ENCODE results near the gene DDO.
"Not testable (repeated sequence)": the region's sequence is repeated elsewhere in the genome, so short reads cannot be mapped to it uniquely, and the experiment has no call there.

DDO gene, protein sequence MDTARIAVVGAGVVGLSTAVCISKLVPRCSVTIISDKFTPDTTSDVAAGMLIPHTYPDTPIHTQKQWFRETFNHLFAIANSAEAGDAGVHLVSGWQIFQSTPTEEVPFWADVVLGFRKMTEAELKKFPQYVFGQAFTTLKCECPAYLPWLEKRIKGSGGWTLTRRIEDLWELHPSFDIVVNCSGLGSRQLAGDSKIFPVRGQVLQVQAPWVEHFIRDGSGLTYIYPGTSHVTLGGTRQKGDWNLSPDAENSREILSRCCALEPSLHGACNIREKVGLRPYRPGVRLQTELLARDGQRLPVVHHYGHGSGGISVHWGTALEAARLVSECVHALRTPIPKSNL

DNA sequence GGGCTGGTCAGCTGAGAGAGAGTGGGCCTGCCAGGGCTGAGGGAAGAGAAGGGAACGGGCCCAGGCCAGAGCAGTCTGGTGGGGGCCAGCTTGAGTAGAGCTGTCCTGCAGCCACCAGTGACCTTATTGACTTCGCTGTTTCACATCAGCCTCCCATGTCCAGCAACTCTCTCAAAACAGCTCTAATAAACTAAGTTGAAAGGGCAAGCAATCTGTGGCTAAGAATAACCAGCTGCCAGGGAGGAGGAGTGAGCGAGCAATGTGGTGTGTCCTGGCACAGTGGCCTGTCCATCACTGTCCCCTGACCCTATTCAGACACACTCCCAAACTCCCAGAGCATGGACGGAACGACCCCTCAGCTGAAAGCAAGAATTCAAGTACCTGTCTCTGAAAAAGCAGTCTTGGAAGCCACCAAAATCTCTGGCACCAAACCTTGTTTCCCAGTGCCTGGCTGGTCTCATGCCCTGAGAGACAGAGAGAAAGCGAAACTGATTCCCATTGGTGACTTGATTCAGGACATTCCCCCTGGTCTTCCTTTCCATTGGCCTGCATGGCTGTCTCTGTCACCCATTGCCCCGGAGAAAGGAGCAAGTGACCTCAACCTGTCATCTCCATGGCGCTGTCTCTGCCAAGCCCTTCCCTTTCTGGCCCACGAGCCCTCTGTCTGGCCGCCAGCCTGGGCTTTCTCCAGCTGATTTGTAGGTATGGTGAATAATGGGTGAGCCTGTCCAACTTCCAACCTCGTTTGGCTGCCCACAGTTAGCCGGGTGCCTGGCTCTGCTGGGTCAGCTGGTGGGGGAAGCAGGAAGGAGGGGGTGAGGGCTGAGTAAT lies at the start of gene DDO:
TSS of gene DDO (minus strand) at position 490 of the 831 bp plus-strand sequence. CDS start 2,113 bp downstream, outside the sequence.
- DNase-seq = no peak

DNA sequence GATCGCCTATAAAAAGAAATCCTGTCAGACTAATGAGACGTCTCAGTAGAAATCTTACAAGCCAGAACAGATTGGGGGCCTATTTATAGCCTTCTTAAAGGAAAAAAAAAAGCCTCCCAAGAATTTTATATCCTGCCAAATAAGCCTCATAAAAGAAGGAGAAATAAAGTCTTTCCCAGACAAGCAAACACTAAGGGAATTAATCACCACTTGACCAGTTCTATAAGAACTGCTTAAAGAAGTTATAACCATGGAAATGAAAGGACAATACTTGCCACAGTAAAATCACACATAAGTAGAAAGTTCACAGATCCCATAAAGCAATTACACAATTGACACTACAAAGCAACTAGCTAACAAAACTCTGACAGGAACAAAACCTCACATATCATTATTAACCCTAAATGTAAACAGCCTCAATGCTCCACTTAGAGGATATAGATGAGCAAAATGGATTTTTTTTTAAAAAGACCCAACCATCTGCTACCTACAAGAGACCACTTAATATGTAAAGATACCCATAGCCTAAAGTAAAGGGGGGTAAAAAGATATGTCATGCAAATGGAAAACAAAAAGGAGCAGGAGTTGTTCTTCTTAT lies 47.6 kb upstream of the DDO start:
- DNase-seq = no peak

DNA sequence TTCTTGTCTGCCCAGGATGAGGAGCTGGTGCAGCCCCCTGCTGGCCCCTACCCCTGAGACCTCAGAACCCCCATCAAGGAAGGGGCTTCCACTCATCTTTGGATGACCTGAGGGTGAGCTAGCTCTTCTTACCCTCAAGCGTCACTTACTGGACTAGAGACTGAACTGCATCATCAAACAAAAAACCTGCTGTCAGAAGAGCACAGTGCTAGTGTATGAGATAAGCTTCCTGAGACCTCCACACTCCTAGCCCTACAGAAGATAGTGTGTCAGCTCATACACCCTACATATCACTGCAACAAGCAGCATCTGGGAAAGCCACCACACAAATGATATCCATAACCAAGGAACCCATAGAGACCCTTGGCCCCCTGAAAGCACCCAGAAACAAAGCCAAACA lies 46.0 kb upstream of the DDO start:
- no peak for DNase-seq

DNA sequence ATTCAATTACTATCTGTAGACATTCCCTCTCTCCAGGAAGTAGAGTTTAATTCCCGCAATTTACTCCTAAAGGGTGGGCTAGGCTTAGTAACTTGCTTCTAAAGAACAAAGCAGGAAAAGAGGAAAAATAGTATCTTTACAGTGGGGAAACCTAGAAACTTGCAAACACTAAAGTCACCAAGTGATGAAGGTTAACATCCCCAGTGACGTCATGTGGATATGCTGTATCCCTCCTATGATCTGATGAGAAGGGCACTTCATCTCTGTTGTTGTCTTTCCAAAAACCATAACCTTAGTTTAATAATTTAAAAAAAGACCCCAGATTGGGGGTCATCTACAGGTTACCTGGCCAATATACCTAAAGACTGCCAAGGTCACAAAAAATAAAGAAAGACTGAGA lies 43.8 kb upstream of the DDO start:
- no peak for DNase-seq

DNA sequence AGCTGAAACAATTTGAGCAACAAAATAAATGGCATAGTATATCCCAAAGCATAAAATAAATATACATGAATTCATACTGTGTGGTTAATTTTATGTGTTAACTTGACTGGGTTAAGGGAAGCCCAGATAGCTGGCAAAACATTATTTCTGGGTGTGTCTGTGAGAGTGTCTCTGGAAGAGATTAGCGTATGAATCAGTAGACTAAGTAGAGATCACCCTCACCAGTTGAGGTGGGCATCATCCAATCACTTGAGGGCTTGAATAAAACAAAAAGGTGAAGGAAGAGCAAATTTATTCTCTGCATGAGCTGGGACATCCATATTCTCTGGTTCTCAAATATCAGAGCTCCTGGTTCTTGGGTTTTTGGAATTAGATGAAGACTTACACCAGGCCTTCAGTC lies 43.1 kb upstream of the DDO start:
- no peak for DNase-seq

DNA sequence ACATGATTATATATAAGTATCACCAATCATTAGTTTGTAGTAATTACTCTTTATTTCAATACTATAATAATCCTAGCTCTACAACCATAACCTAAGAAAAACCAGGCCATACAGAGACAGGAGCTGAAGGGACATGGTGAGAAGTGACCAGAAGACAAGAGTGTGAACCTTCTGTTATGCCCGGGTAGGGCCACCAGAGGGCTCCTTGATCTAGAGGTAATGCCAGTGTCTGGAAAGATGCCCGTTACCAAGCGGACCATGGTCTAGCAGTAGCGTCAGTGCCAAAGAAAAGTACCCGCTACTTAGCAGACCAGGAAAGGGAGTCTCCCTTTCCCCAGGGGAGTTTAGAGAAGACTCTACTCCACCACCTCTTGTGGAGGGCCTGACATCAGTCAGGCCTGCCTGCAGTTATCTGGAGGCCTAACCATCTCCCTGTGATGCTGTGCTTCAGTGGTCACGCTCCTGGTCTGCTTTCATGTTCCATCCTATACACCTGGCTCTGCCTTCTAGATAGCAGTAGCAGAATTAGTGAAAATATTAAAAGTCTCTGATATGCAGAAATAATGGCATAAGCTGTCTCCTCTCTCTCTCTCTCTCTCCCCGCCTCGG lies 42.3 kb upstream of the DDO start:
- not testable (repeated sequence) for DNase-seq

DNA sequence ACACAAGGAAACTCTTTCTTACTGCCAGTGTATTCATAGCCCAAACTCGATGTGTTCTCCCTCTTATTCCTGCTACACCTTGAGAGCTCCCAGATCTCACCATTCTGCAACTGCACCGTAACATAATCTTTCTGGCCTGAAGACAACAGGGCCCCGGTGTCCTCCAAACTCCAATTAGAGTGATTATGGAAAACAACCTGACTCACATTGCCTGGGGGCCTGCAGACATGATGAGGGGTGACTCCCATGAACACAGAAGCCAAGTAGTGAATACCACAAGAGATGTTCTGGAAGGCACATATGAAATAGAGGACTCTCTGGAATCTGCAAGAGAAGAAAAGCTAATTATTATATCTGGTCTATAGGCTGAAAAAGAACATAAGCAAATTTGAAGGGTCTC lies 41.3 kb upstream of the DDO start:
- DNase-seq = no peak

DNA sequence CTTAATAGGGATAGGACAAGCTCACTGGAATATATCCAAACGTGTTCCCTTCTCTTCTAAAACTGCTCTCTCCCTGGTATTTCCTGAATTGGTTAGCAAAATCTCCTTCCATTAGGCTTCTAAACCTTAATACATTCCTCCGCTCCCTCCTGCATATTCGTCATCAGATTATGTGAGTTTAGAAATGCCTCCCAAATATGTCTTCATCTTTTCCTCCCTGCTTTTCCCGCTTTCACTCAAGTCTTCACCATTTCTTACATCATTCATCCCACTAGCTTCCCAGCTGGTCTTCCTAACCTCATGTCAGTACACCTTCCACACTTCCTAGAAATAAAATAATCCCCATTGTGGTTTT lies 34.1 kb upstream of the DDO start:
- DNase-seq = no peak

DNA sequence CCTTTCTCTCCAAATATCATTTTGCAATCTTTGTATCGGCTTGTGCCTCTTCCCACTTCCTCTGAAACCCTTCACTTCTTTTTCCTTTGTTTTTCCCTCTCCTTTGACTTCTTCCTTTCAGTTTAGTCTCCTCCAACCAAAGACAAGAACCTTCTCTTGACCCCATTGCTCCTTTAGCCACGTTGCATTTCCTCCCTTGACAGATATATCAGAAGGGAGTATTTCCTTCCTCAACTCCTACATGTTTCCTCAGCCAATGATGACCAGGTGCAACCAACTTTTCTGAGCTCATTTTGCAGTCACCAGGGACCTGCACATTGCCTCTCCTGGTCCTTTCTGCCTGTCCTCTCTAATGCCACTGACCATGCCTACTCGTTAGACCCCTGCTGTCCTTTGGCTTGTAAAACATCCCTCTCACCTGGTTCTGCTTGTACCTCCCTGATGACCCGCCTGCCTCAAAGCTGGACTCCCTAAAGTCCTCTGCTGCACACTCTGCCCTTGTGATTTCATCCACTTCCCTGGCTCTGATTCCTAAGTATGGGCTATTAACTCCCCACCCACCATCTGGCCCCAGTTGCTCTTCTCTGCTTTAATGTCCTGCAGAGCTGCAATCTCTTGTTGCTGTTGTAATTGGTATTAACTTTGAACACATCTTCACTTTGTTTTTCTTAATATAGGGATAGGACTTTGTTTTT lies 33.6 kb upstream of the DDO start:
- DNase-seq = no peak

DNA sequence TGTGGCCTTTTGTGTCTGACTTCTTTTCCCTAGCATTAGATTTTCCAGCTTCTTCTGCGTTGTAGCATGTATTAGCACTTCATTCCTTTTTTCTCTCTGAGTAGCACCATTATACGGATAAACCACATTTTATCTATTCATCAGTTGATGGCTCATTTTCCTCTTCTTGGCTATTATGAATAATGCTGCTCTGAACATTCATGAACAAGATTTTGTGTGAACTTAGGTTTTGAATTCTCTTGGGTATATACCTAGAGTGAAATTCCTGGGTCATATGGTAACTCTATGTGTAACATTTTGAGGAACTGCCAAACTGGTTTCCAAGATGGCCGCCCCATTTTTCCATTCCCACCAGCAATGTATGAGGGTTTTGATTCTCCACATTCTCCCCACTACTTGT lies 32.4 kb upstream of the DDO start:
- DNase-seq = no peak

DNA sequence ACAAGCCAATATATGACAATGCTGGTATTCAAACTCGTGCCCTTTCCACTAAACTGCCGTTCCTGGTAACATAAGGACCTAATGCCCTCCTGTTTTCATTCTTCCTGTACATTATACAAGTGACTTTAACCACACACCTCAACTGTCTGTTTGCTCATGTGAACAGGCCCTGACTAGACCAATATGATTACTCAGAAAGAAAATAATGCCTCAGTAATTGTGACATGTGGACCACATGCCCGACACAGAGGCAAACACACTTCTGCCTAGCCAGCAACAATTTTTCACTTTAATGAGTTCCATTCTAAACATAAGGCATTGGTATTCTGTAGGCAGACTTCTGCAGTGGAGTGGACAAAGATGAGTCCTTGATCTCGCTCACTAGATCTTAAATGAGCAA lies 31.0 kb upstream of the DDO start:
- DNase-seq = no peak

DNA sequence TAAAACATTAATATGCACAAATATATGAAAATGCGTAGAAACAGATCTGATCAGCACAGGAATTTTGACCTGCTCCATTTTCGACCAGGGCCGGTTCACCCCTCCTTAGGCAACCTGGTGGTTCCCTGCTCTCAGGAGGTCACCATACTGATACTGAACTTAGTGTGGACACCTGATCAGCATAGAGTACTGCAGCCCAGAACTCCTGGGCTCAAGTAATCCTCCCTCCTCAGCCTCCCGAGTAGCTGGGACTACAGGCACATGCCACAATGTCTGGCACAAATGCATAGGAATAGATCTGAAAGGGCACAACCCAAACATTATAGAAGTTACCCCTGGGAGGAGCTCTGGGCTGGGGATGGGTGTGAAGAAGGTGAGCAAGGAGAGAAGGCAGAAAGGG lies 24.7 kb upstream of the DDO start:
- DNase-seq = no peak

DNA sequence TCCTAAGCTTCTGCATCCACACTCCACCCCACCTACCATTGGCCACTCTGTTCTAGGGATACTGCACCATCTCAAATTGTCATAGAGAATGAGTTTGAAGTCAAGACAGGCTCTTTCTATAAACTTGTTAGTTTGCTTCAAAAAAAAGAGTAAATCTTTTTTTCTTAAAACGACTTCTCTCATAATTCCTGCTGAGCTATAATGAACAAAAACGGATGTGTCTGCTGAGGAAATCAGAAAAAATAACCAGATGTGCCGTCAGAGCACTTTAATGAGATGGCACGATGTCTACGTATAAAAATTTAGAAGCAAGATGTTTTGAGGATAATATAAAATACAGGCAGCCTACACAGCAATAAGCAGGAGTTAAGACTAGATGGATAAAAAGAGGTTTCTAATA lies 24.0 kb upstream of the DDO start:
- DNase-seq = no peak

DNA sequence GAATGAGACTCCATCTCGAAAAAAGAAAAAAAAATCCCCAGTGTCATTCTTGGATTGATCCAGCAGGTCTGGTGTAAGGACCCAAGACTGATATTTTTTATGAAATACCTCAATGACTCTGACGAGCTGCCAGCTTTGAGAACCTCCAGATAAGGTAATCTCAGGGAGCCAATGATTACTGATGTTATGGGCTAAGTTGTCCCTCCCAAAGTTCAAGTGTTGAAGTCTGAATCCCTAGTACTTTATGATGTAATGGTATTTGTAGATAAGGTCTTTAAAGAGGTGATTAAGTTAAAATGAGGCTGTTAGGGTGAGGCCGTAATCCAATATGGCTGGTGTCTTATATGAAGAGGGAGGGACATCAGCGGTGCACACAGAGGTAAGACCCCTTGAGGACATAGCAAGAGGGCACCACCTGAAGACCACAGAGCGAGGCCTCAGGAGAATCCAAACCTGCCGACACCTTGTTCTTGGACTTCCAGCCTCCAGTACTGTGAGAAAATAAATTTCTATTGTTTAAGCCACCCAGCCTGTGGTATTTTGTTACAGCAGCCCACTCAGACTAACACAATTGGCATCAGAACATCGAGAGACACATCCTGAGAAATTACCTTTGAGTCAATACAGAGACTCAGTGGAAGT lies 19.7 kb upstream of the DDO start:
- DNase-seq = no peak

DNA sequence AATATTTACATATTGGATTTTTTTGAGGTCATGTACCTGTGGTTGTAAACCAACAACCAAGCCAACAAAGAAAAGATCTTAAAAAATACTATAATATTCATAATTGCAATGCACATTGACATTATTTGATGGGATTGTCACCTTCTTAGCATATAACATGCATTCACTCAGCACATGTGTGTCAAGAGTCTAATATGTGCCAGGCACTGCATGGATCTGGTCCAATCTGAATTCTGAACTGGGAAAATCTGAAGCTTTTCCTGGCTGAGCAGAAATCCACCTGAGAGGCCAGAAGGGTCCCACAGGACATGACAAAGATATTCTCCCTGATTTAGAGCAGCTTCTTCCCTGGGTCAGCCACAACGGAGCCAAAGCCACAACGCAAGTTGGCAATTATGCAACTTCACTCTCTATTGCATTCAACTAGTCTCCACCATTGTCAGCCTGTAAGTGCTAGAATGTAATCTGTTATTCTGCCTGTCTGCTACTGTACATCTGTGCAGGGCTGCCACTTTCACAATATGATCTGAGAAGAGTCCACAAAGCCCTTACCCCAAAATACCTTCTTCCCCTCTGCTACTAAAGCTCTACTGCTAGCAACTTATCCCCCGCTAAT lies 17.0 kb upstream of the DDO start:
- DNase-seq = no peak

DNA sequence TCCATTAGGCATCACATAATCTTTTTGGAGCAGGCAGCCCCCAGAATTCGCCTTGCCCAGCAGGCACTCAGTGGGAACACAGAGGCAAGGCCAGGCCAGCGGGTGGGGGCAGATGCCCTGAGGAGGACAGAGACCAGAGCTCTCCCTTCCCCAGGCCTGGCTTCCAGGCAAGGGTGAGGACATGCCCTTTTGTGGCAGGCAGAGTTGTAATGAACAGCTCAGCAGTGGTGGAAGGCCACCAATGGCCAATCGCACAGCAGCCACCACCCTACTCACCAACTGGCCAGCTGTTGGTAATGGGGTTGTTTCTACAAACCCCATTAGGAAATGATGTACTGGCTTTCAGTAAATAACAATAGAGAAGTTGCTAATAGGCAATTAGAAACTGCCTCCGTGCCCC lies 15.4 kb upstream of the DDO start:
- no peak for DNase-seq

DNA sequence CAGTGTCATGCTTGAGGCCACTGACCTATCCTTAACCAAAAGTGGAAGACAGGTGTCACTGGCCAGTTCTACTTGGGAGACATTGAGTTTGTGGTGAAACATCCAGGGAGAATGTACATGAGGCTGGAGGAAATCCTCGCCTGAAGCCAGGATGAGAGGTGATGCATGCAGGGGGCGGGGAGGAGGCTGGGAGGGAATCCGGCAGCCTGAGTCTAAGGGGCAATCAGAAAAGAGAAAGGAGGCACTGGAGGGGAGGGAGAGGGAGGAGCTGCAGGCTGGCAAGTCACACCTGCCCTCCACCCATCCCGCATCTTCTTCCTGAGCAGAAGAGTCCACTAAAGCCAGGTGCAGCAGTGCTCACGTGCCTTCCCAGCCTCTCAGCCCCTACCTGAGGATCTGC lies 14.9 kb upstream of the DDO start:
- no peak for DNase-seq

DNA sequence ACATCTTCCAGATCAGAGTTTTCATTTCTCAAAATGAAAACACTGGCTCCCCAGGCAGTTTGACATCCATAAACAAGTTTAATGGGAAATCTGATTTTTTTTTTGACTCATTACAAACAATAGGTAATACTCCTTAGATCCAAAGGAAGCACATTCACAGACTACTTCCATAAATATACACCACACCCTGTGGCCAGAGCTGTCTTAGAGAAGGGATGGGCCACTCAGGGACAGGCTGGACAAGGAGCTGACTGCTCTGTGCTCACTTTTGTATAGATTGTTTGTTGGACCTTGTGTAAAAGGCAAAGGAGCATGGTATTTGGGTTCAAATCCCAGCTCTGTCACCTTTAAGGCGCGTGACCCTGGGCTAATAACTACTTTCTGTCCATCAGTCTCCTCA lies 12.8 kb upstream of the DDO start:
- no peak for DNase-seq

DNA sequence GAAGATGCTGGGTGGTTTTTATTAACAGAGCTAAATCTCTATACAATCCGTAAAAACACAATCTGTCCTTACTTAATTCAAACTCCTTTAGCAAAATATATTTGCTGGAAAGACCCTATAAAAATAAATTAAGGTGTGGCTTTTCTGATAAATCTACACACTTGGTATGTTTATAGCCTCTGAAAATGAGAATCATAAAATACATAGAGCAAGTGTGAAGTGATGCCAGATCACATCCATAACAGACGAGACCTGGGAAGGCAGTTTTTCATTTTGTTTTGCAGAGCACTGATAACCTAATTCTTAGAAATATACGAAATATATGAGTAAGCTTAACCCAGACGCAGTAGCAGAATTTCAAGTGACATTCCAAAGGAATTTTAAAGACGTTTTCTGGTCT lies 10.4 kb upstream of the DDO start:
- DNase-seq = no peak

DNA sequence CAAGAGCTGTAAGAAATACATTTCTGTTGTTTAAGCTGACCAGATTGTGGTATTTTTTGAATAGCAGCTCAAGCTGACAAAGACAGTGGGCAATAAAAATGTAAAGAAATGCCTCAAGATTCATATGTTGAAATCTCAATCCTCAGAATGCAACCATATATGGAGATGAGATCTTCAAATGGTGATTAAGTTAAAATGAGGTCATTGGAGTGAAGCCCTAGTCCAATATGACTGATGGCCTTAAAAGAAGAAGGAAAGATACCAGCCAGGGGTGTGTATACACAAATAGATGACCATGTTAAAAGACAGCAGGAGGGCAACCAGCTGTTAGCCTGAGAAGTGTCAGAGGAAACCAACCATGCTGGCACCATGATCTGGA lies 7.1 kb upstream of the DDO start:
- no peak for DNase-seq

DNA sequence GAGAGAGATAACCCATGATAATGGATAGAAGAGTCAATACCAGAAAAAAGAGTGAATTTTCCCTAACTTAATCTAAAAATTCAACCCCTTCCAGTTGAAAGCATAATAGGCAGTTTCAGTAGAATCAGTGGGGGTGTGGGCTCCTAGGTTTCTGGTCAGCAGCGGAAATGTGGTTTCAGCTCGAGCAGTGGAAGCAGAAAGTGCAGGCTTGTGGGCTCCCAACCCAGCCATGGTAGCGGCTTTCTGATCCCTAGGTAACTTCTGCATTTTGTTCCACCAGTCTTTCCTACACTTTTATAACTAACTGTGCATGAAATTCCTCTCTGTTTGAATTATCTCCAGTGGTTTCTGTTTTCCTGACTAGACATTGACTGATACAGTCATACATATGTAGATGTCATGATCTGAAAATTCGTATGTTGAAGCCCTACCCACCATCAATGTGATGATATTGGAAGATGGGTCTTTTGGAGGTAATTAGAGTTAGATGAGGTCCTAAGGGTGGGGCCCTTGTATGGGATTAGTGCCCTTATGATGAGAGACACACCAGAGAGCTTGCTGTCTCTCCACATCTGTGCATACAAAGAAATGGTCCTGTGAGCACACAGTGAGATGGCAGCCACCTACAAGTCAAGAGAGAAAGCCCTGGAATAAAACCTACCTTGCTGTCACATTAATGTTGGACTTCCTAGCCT lies 6.5 kb upstream of the DDO start:
- no peak for DNase-seq
